Stimulated activated naive CD8-positive, alpha-beta T cell treated with anti-CD3 and anti-CD28 coated beads, Interleukin-15, Interleukin-2, amounts not matched to agents 100 ng/mL and 50 ng/mL, for 24 hours (primary cell): Measurements from ENCODE around the gene ANKS1B.

ENCODE experiments used
- H3K27ac Mint-ChIP-seq: one replicate; pipeline ENCODE4 v1.8.0; 2021; ENCODE audit warnings: mild to moderate bottlenecking, mixed read lengths
- H3K27me3 Mint-ChIP-seq: one replicate; pipeline ENCODE4 v1.8.0; 2021; ENCODE audit warnings: mixed read lengths
- H3K36me3 Mint-ChIP-seq: one replicate; pipeline ENCODE4 v1.8.0; 2021; ENCODE audit warnings: low read depth, mixed read lengths
- H3K4me1 Mint-ChIP-seq: one replicate; pipeline ENCODE4 v1.8.0; 2021; ENCODE audit warnings: low read depth, mixed read lengths
- H3K4me3 Mint-ChIP-seq: one replicate; pipeline ENCODE4 v1.8.0; 2021; ENCODE audit warnings: mild to moderate bottlenecking, mixed read lengths
- H3K9me3 Mint-ChIP-seq: one replicate; pipeline ENCODE4 v1.8.0; 2021; ENCODE audit warnings: mixed read lengths

Gene ANKS1B

DNA sequence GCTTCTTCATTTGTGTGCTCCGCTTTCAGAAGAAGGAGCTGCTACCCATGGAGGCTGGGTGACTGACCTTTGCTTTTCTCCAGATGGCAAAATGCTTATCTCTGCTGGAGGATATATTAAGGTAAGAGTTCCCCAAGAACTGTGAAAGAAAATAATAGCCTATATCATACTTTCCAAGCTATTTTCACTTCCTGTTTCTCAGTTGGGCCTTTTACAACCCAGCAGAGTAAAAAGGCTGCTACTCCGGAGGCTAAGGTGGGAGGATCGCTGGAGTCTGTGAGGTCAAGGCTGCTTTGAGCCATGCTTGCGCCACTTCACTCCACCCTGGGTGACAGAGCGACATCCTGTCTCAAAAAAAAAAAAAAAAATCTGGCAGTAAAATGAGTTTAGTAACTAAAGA lies 1257.5 kb downstream of the ANKS1B start:
- no peak overlapping the region for H3K27ac Mint-ChIP-seq
- no peaks in the 10 kb centered on the region for H3K9me3 Mint-ChIP-seq
- no peaks in the 10 kb centered on the region for H3K4me1 Mint-ChIP-seq
- no peak overlapping the region for H3K4me3 Mint-ChIP-seq
- peaks cover 46% of the 10 kb centered on the region for H3K36me3 Mint-ChIP-seq
- no peaks in the 10 kb centered on the region for H3K27me3 Mint-ChIP-seq

DNA sequence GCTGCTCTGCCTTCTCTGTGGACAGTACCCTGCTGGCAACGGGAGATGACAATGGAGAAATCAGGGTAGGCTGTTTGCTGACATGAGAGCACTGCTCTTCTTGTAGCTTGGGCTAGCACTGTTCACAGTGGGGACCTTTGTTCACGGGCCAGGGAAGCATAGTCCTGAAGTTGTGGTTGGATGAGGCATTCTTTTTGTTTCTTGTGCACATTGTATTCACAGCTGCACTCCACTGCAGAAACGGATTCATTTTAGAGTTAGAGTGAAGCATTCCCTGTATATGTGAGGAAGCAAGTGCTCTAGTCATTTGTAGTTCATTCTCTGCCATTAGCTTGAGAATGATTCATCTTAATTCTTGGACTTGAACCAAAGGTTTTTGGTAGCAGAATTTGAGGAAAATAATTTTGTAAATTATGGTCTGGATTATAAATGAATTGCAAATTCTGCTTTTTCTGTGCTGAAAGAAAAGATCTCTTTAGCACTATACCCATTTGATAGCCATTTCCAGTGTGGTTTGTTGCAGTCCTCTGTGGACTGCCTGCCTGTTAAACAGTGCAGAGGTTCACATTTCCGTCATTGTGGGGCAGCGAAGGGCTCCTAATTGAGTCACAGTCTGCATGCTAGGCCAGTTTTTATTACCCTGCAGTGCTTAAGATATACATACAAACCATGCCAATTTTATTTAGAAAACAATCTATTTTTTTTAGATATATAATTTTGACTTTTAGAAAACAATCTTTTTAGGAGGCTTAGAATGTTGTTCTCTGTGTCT lies 1259.1 kb downstream of the ANKS1B start:
- Mint-ChIP-seq H3K9me3 (no peaks in the 10 kb centered on the region), H3K4me1 (no peaks in the 10 kb centered on the region), H3K4me3 (no peak overlapping the region), H3K27me3 (no peaks in the 10 kb centered on the region), H3K36me3 (peaks cover 41% of the 10 kb centered on the region), H3K27ac (no peak overlapping the region)

- Mint-ChIP-seq H3K4me3 (no peak overlapping the region), H3K9me3 (no peaks in the 10 kb centered on the region), H3K27ac (no peak overlapping the region), H3K4me1 (no peaks in the 10 kb centered on the region), H3K27me3 (no peaks in the 10 kb centered on the region), H3K36me3 (peaks cover 34% of the 10 kb centered on the region)
Observed at GRCh38 chr12:98724384-98725155, 1260.2 kb downstream of the ANKS1B start.

GRCh38 chr12:98721204-98721702 lies 1263.5 kb downstream of the ANKS1B start:
- H3K4me3 Mint-ChIP-seq: no peak overlapping the region
- H3K9me3 Mint-ChIP-seq: no peaks in the 10 kb centered on the region
- no peaks in the 10 kb centered on the region for H3K4me1 Mint-ChIP-seq

DNA sequence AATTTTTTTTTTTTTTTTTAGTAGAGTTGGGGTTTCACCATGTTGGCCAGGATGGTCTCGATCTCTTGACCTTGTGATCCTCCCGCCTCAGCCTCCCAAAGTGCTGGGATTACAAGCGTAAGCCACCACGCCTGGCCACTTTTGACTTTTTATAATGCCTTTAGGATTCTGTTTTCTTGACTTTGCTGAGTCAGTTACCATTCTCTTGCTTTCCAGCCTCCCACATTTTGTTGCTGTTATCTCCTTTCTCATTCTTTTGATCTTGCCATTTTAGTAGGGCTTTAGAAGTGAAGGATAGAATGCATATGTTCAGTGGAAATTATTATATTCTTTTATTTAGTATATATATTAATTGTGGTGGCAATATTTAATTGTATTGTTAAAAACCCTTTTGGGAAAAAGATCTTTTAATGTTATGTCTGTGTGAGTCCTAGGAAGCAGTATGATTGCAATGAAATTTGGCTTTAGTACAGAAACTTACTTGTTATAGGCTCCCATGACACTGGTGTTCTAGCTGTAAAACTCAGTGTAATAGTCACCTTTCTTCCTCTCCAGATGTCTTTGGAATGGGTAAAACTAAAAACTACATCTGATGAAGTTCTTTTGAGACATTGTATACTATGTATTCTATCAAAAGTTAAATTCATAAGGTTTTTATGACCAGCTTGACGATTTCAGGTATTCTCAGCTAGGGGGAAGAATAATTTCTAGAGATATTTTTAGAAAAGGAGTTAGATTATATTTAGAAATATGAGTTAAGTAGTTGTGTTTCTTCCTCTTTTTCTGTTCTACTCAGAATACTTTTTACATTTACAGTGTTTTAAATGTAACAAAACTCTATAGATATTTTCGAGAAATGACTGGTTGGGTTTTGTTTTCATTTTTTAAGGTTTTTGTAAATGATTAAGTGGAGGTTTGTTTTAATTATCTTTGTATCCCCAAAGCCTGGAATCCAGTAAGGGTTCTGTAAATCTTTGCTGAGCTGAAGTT lies 1264.9 kb downstream of the ANKS1B start:
- Mint-ChIP-seq H3K9me3 (no peaks in the 10 kb centered on the region), H3K4me1 (no peaks in the 10 kb centered on the region), H3K27me3 (no peaks in the 10 kb centered on the region), H3K27ac (no peak overlapping the region), H3K36me3 (peaks cover 31% of the 10 kb centered on the region), H3K4me3 (no peak overlapping the region)

More at GRCh38 chr12:98721204-98721702, 1263.5 kb downstream of the ANKS1B start:
- Mint-ChIP-seq H3K27ac (no peak overlapping the region), H3K36me3 (peaks cover 28% of the 10 kb centered on the region), H3K27me3 (no peaks in the 10 kb centered on the region)

GRCh38 chr12:98714426-98714825 lies 1270.3 kb downstream of the ANKS1B start:
- no peaks in the 10 kb centered on the region for H3K4me1 Mint-ChIP-seq
- no peak overlapping the region for H3K27ac Mint-ChIP-seq
- H3K9me3 Mint-ChIP-seq: no peaks in the 10 kb centered on the region
- H3K36me3 Mint-ChIP-seq: peaks cover 37% of the 10 kb centered on the region
- no peaks in the 10 kb centered on the region for H3K27me3 Mint-ChIP-seq
- H3K4me3 Mint-ChIP-seq: no peak overlapping the region

GRCh38 chr12:98709022-98709421 lies 1275.7 kb downstream of the ANKS1B start:
- Mint-ChIP-seq H3K27me3 (no peaks in the 10 kb centered on the region), H3K27ac (no peak overlapping the region), H3K36me3 (peaks cover 32% of the 10 kb centered on the region), H3K9me3 (no peaks in the 10 kb centered on the region), H3K4me1 (no peaks in the 10 kb centered on the region), H3K4me3 (no peak overlapping the region)

DNA sequence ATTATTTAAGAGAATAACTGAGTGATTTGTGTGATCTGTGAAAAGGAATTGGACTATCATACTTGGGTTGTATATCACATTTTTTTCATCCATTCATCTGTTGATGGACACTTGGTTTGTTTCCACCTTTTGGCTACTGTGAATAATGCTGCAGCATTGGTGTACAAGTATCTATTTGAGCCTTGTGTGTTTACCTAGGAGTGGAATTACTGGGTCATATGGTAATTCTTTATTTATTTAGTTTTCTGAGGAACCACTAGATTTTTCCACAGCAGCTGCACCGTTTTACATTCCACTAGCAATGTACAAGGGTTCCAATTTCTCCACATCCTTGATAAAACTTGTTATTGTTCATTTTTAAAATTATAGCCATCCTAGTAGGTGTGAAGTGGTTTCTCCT lies 1283.6 kb downstream of the ANKS1B start:
- Mint-ChIP-seq H3K36me3 (peaks cover 18% of the 10 kb centered on the region), H3K4me1 (no peaks in the 10 kb centered on the region)

DNA sequence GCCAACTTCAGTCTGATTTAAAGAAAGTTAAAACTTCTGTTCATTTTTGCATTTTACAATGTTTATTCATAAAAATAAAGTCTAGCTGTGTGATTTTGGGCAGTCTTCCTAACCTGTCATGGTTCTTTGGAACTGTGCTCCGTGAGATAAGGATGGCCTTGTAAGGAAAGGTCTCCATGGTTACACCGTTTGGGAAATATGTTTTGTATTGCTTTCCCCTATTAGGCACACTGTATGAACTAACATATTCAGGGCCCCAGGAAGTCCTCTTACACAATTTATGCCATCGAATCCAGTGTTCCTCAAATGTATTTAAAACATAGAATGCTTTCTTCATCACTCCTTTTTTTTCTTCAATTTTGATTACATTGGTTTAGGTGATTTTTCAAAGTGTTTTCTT lies 1285.2 kb downstream of the ANKS1B start:
- H3K27ac Mint-ChIP-seq: no peak overlapping the region
- no peaks in the 10 kb centered on the region for H3K27me3 Mint-ChIP-seq
- peaks cover 19% of the 10 kb centered on the region for H3K36me3 Mint-ChIP-seq

More for the DNA sequence above, 1283.6 kb downstream of the ANKS1B start:
- H3K27ac Mint-ChIP-seq: no peak overlapping the region
- H3K4me3 Mint-ChIP-seq: no peak overlapping the region
- no peaks in the 10 kb centered on the region for H3K9me3 Mint-ChIP-seq
- H3K27me3 Mint-ChIP-seq: no peaks in the 10 kb centered on the region

DNA sequence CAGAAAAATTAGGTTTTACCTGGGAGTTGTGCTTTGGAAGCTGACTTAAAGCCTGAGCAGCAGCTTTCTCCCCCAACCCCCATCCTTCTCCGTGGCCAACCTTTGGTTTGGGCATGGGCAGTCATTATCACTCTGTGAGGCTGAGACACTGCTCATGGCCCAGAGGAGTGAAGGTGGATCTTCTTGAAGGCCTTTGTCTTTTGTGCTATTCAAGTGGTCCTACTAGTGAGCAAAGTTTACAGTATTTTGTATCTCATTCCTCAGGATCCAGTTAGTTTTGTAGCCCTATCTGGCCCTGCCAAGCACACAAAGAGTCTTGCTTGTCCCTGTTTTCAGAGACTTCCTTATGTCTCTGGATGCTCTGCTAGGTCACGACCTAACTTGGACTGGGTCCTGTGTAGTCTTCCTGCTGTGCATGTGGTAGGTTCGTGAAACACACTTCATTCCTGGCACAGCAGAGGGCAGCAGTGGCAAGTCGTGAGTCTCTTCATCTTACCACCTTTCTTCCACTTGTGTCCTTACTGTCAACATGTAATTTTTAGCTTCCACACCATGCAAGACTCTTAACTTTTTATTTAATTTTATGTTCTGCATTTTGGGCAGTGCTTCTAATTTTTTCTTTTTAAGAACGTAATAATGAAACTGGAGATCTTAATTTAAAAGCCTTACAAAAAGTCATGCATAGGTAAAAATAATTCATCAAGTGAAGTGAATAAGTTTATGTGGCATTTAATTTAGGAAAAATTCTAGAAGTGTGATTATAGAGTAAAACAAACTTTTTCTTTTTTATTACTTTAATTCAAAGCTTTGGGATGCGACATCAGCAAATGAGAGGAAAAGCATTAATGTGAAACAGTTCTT lies 1285.9 kb downstream of the ANKS1B start:
- Mint-ChIP-seq H3K27ac (no peak overlapping the region), H3K4me3 (no peak overlapping the region), H3K27me3 (no peaks in the 10 kb centered on the region), H3K36me3 (peaks cover 24% of the 10 kb centered on the region), H3K9me3 (no peaks in the 10 kb centered on the region), H3K4me1 (no peaks in the 10 kb centered on the region)

More for the DNA sequence above, 1285.2 kb downstream of the ANKS1B start:
- H3K4me3 Mint-ChIP-seq: no peak overlapping the region
- no peaks in the 10 kb centered on the region for H3K4me1 Mint-ChIP-seq
- H3K9me3 Mint-ChIP-seq: no peaks in the 10 kb centered on the region

- peaks cover 31% of the 10 kb centered on the region for H3K36me3 Mint-ChIP-seq
- no peaks in the 10 kb centered on the region for H3K9me3 Mint-ChIP-seq
- no peaks in the 10 kb centered on the region for H3K27me3 Mint-ChIP-seq
- no peaks in the 10 kb centered on the region for H3K4me1 Mint-ChIP-seq
- H3K4me3 Mint-ChIP-seq: no peak overlapping the region
- peak overlapping the region; percentile 21 for H3K27ac Mint-ChIP-seq
Observed at GRCh38 chr12:98697209-98697608, 1287.5 kb downstream of the ANKS1B start.

GRCh38 chr12:98696036-98696646 lies 1288.6 kb downstream of the ANKS1B start:
- Mint-ChIP-seq H3K27me3 (no peaks in the 10 kb centered on the region), H3K4me1 (peaks cover 6% of the 10 kb centered on the region), H3K27ac (no peak overlapping the region), H3K36me3 (peaks cover 37% of the 10 kb centered on the region), H3K4me3 (no peak overlapping the region), H3K9me3 (no peaks in the 10 kb centered on the region)

DNA sequence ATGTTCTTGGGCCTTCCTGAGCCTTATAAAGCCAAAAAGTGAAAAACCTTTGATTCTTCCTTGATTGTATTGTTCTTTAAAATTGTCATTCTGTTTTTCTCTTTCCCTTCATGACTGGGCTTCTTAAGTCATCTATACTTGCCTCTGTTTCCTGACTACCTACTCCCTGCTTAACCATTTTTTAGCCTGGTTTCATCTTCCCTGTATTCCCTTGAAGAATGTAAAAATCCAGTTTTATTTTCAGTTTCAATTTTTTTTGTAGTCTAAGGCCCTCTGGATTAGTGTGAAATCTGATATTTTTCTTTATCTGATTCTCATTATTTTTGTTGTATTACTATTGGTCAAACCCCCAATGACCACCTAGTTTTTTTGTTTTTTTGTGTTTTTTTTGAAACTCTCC lies 1293.4 kb downstream of the ANKS1B start:
- peaks cover 48% of the 10 kb centered on the region for H3K36me3 Mint-ChIP-seq
- H3K9me3 Mint-ChIP-seq: no peaks in the 10 kb centered on the region
- no peaks in the 10 kb centered on the region for H3K27me3 Mint-ChIP-seq
- H3K4me1 Mint-ChIP-seq: peaks cover 6% of the 10 kb centered on the region
- no peak overlapping the region for H3K27ac Mint-ChIP-seq
- no peak overlapping the region for H3K4me3 Mint-ChIP-seq
